HUDEP-2 (cell line): ENCODE data around the gene BACH1.

Source experiments
- DNase-seq, 76 experiments: peaks; one replicate each; lab custom pipeline; 2025; ENCODE audit not compliant: unreplicated experiment in 76 of 76; lab: John Stamatoyannopoulos, UW

BACH1 gene

GRCh38 chr21:29313662-29314408 is 15.1 kb downstream of the BACH1 start:
- no peak for DNase-seq

GRCh38 chr21:29315131-29315749 is 16.5 kb downstream of the BACH1 start:
- DNase-seq: peak in 2 of 76 experiments; percentile 22 to 30

- DNase-seq: peak in 5 of 76 experiments; percentile 20 to 44 (median 32)
Observed at GRCh38 chr21:29316029-29316742, 17.5 kb downstream of the BACH1 start.

GRCh38 chr21:29316806-29317205 is 18.1 kb downstream of the BACH1 start:
- no peak for DNase-seq

- peak in 1 of 76 experiments; percentile 21 for DNase-seq
Observed at GRCh38 chr21:29318354-29318753, 19.6 kb downstream of the BACH1 start.

- DNase-seq: peak in 6 of 76 experiments; percentile 24 to 50 (median 33)
Observed at GRCh38 chr21:29320031-29320430, 21.3 kb downstream of the BACH1 start.

GRCh38 chr21:29321217-29321616 is 22.5 kb downstream of the BACH1 start:
- DNase-seq: no peak

GRCh38 chr21:29321932-29322928 is 23.5 kb downstream of the BACH1 start:
- peak in 15 of 76 experiments; percentile 13 to 40 (median 27) for DNase-seq

- DNase-seq: no peak
Observed at GRCh38 chr21:29323189-29323588, 24.5 kb downstream of the BACH1 start.

- no peak for DNase-seq
Observed at GRCh38 chr21:29326914-29327554, 28.3 kb downstream of the BACH1 start.

GRCh38 chr21:29329406-29329805 is 30.7 kb downstream of the BACH1 start:
- DNase-seq: no peak

- DNase-seq: no peak
Observed at GRCh38 chr21:29330797-29331196, 32.1 kb downstream of the BACH1 start.

GRCh38 chr21:29332461-29333362 is 34.0 kb downstream of the BACH1 start:
- DNase-seq: no peak

- DNase-seq: no peak
Observed at GRCh38 chr21:29333406-29333805, 34.7 kb downstream of the BACH1 start.

- peak in 6 of 76 experiments; percentile 17 to 42 (median 25) for DNase-seq
Observed at GRCh38 chr21:29334717-29335428, 36.2 kb downstream of the BACH1 start.

- DNase-seq: peak in 2 of 76 experiments; percentile 17 to 21
Observed at GRCh38 chr21:29335720-29336119, 37.0 kb downstream of the BACH1 start.

GRCh38 chr21:29338256-29338655 is 39.5 kb downstream of the BACH1 start:
- no peak for DNase-seq

- no peak for DNase-seq
Observed at GRCh38 chr21:29340228-29340627, 41.5 kb downstream of the BACH1 start.
